ENCODE data around the gene RANBP9. TPM values are rescaled to one million over a fixed set of nuclear protein-coding genes. Genes with fewer than 3 reads are reported as not detected.

The RANBP9 gene
- total RNA-seq, 2 experiments from 2014 or later = 54.9 to 56.5 TPM

DNA sequence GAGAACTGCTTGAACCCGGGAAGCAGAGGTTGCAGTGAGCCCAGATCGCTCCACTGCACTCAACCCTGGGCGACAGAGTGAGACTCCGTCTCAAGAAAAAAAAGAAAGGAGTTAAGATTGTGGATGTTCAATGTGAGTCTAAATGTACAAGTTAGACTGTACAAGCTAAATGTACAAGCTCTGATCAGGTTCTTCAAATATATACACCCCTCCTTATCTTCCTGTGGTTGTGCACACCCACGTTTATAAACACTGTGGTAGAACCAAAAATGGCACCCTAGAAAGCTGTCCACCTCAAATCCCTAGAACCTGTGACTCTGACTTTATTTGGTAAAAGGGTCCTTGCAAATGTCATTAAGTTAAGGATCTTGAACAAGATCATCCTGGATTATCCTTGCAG is 11.2 kb upstream of the RANBP9 start:
- Mint-ChIP-seq H3K4me1 (peaks cover 35% of the 10 kb centered on the region), H3K4me3 (no peak overlapping the region), H3K27me3 (no peaks in the 10 kb centered on the region), H3K36me3 (peaks cover 5% of the 10 kb centered on the region), H3K27ac (no peak overlapping the region), H3K9me3 (peaks cover 2% of the 10 kb centered on the region)
- no peak for DNase-seq

- Mint-ChIP-seq H3K27me3 (no peaks in the 10 kb centered on the region), H3K4me1 (peaks cover 31% of the 10 kb centered on the region), H3K9me3 (peaks cover 10% of the 10 kb centered on the region), H3K27ac (no peak overlapping the region), H3K4me3 (no peak overlapping the region), H3K36me3 (peaks cover 7% of the 10 kb centered on the region)
- DNase-seq = no peak
These were observed 6.5 kb upstream of the RANBP9 start for GRCh38 chr6:13718123-13718458.

DNA sequence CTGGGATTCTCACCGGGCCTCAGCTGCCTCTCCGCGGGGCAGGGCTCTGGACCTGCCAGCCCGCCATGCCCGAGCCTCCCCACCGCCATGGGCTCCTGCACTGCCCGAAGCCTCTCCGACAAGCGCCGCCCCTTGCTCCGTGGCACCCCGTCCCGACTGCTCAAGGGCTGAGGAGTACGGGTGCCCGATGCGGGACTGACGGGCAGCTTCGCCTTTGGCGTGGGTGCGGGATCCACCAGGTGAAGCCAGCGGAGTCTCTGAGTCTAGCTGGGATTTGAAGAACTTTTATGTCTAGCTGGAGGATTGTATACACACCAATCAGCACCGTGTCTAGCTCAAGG is 5.3 kb upstream of the RANBP9 start:
- Mint-ChIP-seq H3K36me3 (peaks cover 7% of the 10 kb centered on the region), H3K4me1 (peaks cover 36% of the 10 kb centered on the region), H3K9me3 (peaks cover 10% of the 10 kb centered on the region), H3K27me3 (no peaks in the 10 kb centered on the region), H3K4me3 (no peak overlapping the region), H3K27ac (no peak overlapping the region)
- no peak for DNase-seq

DNA sequence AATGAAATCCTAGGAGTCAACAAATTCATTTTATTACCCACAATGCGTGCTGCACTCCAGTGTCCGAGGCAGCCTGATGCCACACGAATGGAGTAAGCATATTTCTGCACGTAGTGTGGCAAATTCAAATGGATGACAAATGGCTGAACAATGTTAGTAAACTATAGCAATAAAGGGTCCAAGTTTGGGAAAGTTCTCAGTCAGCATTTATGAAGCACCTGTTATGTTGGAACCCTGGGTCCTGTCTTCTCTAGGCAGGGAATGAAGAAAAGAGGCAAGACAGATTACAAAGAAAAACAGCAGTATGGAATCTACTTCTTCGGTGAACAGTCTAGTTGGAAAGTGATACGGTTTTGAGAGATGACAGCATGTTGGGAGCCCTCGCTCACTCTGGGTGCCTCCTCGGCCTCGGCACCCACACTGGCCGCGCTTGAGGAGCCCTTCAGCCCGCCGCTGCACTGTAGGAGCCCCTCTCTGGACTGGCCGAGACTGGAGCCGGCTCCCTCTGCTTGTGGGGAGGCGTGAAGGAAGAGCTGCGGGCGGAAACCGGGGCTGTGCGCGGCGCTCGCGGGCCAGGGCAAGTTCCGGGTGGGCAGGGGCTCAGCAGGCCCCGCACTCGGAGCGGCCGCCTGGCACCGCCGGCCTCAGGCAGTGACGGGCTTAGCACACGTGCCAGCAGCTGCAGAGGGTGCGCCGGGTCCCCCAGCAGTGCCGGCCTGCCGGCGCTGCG is 4.8 kb upstream of the RANBP9 start:
- Mint-ChIP-seq H3K27ac (no peak overlapping the region), H3K9me3 (peaks cover 10% of the 10 kb centered on the region), H3K36me3 (peaks cover 7% of the 10 kb centered on the region)

DNA sequence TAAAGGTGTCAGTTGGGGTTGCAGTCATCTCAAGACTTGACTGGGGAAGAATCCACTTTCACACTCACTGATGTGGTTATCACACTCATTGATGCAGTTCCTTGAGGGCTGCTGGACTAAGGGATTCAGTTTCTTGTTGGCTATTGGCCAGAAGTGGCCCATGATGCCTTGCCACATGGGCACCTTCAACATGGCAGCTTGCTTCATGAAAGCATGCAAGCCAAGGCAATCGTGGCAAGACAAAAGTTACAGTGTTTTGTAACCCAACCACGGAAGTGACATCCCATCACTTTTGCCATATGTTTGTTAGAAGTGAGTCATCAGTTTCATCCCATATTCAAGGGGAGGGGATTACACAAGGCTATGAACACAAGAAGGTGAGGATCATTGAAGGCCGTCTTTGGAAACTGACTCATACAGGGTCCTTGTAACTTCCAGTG is 3.8 kb upstream of the RANBP9 start:
- peaks cover 7% of the 10 kb centered on the region for H3K36me3 Mint-ChIP-seq
- peaks cover 36% of the 10 kb centered on the region for H3K4me1 Mint-ChIP-seq
- H3K4me3 Mint-ChIP-seq = no peak overlapping the region
- no peaks in the 10 kb centered on the region for H3K27me3 Mint-ChIP-seq
- DNase-seq = peak; percentile 64
- peaks cover 10% of the 10 kb centered on the region for H3K9me3 Mint-ChIP-seq
- H3K27ac Mint-ChIP-seq = peak overlapping the region; percentile 77

More for the DNA sequence above, 4.8 kb upstream of the RANBP9 start:
- DNase-seq = no peak
- peaks cover 36% of the 10 kb centered on the region for H3K4me1 Mint-ChIP-seq
- H3K27me3 Mint-ChIP-seq = no peaks in the 10 kb centered on the region
- no peak overlapping the region for H3K4me3 Mint-ChIP-seq

DNA sequence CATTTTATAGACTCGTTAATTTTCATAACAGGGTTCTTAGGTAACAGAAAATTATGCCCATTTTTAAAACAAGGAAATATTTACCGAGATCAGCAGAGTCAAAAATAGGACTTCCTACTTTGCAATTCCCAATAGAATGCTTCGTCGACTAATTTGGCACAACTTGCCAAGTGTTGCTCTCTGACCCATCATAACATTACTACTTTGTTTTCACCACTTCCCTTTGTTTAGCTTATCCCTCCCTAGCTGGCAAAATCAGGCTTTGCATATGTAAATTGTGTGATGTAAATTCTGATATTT is 914 bp upstream of the RANBP9 start:
- Mint-ChIP-seq H3K36me3 (peaks cover 16% of the 10 kb centered on the region), H3K27ac (peak overlapping the region; percentile 98), H3K9me3 (peaks cover 8% of the 10 kb centered on the region), H3K27me3 (no peaks in the 10 kb centered on the region), H3K4me3 (peak overlapping the region; percentile 91), H3K4me1 (peaks cover 47% of the 10 kb centered on the region)
- no peak for DNase-seq

GRCh38 chr6:13711324-13711732 is 307 bp downstream of the RANBP9 start:
- no peak for DNase-seq
- Mint-ChIP-seq H3K4me3 (peak overlapping the region; percentile 57), H3K9me3 (peaks cover 8% of the 10 kb centered on the region), H3K27ac (peak overlapping the region; percentile 16), H3K4me1 (peaks cover 49% of the 10 kb centered on the region), H3K36me3 (peaks cover 23% of the 10 kb centered on the region), H3K27me3 (no peaks in the 10 kb centered on the region)

- Mint-ChIP-seq H3K27me3 (no peaks in the 10 kb centered on the region), H3K27ac (peak overlapping the region; percentile 92), H3K36me3 (peaks cover 27% of the 10 kb centered on the region), H3K4me3 (peak overlapping the region; percentile 99), H3K4me1 (peaks cover 46% of the 10 kb centered on the region), H3K9me3 (peaks cover 5% of the 10 kb centered on the region)
- DNase-seq = peak; percentile 53
These were observed 897 bp downstream of the RANBP9 start for GRCh38 chr6:13710552-13711323.

- Mint-ChIP-seq H3K36me3 (peaks cover 26% of the 10 kb centered on the region), H3K9me3 (peaks cover 2% of the 10 kb centered on the region), H3K4me3 (peak overlapping the region; percentile 99), H3K27ac (peak overlapping the region; percentile 92), H3K4me1 (peaks cover 38% of the 10 kb centered on the region), H3K27me3 (no peaks in the 10 kb centered on the region)
- DNase-seq = no peak
These were observed 1.7 kb downstream of the RANBP9 start for GRCh38 chr6:13709689-13710551.

- no peak for DNase-seq
These were observed 2.9 kb downstream of the RANBP9 start for GRCh38 chr6:13708736-13709135.

GRCh38 chr6:13703496-13703895 is 8.1 kb downstream of the RANBP9 start:
- peaks cover 23% of the 10 kb centered on the region for H3K4me1 Mint-ChIP-seq
- no peaks in the 10 kb centered on the region for H3K9me3 Mint-ChIP-seq
- DNase-seq = no peak
- H3K27ac Mint-ChIP-seq = no peak overlapping the region
- H3K4me3 Mint-ChIP-seq = no peak overlapping the region
- no peaks in the 10 kb centered on the region for H3K27me3 Mint-ChIP-seq
- peaks cover 34% of the 10 kb centered on the region for H3K36me3 Mint-ChIP-seq

More at GRCh38 chr6:13708736-13709135, 2.9 kb downstream of the RANBP9 start:
- peaks cover 26% of the 10 kb centered on the region for H3K36me3 Mint-ChIP-seq
- peaks cover 31% of the 10 kb centered on the region for H3K4me1 Mint-ChIP-seq
- H3K9me3 Mint-ChIP-seq = peaks cover 2% of the 10 kb centered on the region
- H3K27me3 Mint-ChIP-seq = no peaks in the 10 kb centered on the region
- H3K4me3 Mint-ChIP-seq = peak overlapping the region; percentile 99
- peak overlapping the region; percentile 92 for H3K27ac Mint-ChIP-seq

GRCh38 chr6:13702809-13703302 is 8.8 kb downstream of the RANBP9 start:
- Mint-ChIP-seq H3K27ac (no peak overlapping the region), H3K27me3 (no peaks in the 10 kb centered on the region), H3K4me1 (peaks cover 21% of the 10 kb centered on the region), H3K4me3 (no peak overlapping the region), H3K36me3 (peaks cover 33% of the 10 kb centered on the region), H3K9me3 (no peaks in the 10 kb centered on the region)
- no peak for DNase-seq

GRCh38 chr6:13700232-13700631 is 11.4 kb downstream of the RANBP9 start:
- Mint-ChIP-seq H3K9me3 (no peaks in the 10 kb centered on the region), H3K27ac (no peak overlapping the region), H3K4me3 (no peak overlapping the region), H3K4me1 (peaks cover 40% of the 10 kb centered on the region), H3K36me3 (peaks cover 32% of the 10 kb centered on the region), H3K27me3 (no peaks in the 10 kb centered on the region)
- DNase-seq = no peak

GRCh38 chr6:13698715-13699114 is 12.9 kb downstream of the RANBP9 start:
- peaks cover 51% of the 10 kb centered on the region for H3K4me1 Mint-ChIP-seq
- DNase-seq = no peak
- no peaks in the 10 kb centered on the region for H3K27me3 Mint-ChIP-seq
- H3K36me3 Mint-ChIP-seq = peaks cover 43% of the 10 kb centered on the region
- H3K9me3 Mint-ChIP-seq = no peaks in the 10 kb centered on the region
- H3K4me3 Mint-ChIP-seq = no peak overlapping the region
- no peak overlapping the region for H3K27ac Mint-ChIP-seq

- Mint-ChIP-seq H3K36me3 (peaks cover 46% of the 10 kb centered on the region), H3K4me1 (peaks cover 53% of the 10 kb centered on the region), H3K4me3 (no peak overlapping the region), H3K9me3 (no peaks in the 10 kb centered on the region), H3K27me3 (no peaks in the 10 kb centered on the region), H3K27ac (peak overlapping the region; percentile 75)
- DNase-seq = no peak
These were observed 13.8 kb downstream of the RANBP9 start for GRCh38 chr6:13697857-13698256.
